GM18873 (cell line): ENCODE results near the gene ATP2A3.

Source experiments
- ATAC-seq: cut with Tn5 transposase; IDR thresholded peaks from one replicate; pipeline ENCODE4 v1.9.1; 2021; ENCODE audit warnings: mild to moderate bottlenecking, moderate library complexity, moderate number of reproducible peaks; ENCODE audit not compliant: unreplicated experiment, low FRiP score

The ATP2A3 gene

DNA sequence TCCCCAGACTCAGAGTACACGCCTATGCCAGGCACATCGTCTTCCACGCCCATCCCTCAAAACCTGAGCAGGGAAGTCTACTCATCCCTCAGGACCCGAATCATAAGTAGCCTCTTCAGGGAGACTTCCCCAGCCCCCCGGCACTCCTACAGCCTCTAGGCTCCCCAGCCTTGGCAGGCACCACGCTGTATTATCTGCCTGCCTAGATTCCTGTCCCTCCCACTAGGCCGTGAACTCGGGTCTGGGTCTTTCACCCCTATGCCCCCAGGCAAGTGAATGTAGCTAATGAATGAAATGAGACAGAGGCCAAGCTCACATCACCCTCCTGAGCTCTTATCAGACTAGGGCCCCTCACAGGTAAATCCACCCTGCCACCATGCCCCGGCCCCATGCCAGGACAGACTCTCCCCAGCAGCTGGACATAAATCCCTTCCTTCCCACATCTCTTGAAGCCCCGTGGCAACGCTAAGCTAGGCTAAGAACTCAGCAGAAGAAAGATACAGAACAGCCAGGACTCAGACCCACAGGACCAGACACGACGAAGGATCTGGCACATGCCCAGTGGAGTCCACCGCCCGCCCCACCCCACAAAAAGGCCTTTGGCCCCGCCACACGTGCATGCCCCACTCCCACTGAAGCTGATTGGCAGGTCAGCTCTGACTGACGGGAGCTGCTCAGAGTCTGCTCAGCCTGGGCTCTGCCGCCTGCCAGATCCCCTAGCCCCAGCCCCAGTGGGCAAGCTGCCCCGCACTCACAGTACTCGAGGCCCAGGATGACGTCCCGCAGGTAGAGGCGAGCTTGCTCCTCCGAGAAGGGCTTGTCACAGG lies 84.4 kb downstream of the ATP2A3 start:
- ATAC-seq = no peak

DNA sequence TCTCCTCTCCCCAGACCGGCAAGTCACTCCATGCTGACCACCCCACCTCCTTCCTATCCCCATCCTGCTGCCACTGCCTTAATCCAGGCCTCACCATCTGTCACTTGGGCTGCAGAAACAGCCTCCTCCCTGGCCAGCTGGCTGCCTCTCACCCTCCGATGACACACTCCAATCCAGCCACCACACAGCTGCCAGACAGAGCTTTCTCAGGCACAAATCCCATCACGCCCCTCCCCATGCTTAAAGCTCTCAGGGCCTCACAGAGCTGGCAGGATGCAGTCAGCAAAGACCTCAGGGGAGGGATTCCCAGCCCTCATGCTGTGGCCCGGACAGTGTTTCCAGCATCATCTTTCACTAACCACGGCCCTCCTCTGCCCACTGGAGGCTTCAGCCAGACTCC lies 85.1 kb downstream of the ATP2A3 start:
- no peak for ATAC-seq

DNA sequence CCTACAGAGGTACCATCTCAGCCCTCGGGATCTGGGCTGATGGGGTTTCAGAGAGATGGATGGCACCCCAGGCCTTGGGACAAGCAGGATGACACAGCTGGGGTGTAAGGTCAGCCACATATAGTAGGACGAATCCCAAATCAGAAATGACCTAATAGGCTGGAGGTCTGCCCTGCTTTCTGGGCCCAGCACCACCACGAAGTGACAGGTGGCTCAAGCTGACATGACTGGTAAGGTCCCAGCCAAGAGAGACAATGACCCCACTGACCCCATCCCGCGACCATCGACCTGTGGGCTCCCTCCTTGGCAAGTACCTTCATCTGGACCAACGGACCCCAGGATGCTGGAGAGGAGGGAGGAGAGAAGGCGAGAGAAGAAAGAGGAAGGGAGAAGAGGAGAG lies 87.0 kb downstream of the ATP2A3 start:
- no peak for ATAC-seq

DNA sequence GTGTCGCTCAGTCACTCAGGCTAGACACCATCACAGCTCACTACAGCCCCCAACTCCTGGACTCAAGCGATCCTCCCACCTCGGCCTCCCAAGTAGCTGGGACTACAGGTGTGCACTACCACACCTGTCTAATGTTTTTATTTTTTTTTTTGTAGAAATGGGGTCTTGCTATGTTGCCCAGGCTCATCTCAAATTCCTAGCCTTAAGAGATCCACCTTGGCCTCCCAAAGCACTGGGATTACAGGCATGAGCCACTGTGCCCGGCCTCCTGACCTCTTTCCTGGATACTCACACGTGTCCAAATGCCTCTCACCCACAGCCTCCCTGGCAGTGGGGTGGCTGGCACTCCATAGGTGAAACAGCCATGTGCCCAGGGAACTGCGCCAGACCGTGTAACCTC lies 88.9 kb downstream of the ATP2A3 start:
- ATAC-seq = no peak
